ENCODE results near the gene NRBF2.

Gene NRBF2

GRCh38 chr10:63166742-63167258 is 33.7 kb downstream of the NRBF2 start:
- DNase-seq, result peak; percentile 25

DNA sequence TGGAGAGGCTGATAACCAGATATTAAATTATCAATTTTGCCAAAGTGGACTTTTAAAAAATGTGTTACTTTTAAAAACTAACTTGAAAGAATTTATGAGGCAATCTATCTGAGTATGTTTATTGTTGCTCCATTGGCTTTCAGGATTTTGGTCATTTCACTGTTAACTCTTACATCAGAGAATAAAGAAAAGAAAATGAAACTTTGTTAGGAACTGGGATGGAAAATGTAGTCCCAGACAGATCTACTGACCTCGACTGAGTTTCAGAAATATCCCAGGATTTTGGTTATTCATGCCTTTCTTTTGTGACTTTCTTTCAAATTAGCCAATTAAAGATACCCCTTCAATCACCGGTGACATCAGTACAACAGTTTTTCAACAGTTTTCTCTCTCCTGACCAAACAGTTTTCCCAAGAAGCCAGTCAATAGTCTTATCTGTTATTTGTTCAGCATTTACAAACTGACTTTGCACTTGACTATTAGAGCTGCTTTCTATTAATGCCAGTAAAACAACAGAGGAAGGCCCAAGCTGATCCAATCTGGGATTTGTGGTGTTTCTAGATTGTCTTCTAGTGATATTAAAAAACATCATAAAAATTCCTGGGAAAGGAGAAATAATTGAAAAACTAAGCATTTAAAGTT is 35.8 kb downstream of the NRBF2 start:
- DNase-seq, result no peak

- no peak for DNase-seq
Measured at GRCh38 chr10:63169624-63170023, 36.5 kb downstream of the NRBF2 start.

DNA sequence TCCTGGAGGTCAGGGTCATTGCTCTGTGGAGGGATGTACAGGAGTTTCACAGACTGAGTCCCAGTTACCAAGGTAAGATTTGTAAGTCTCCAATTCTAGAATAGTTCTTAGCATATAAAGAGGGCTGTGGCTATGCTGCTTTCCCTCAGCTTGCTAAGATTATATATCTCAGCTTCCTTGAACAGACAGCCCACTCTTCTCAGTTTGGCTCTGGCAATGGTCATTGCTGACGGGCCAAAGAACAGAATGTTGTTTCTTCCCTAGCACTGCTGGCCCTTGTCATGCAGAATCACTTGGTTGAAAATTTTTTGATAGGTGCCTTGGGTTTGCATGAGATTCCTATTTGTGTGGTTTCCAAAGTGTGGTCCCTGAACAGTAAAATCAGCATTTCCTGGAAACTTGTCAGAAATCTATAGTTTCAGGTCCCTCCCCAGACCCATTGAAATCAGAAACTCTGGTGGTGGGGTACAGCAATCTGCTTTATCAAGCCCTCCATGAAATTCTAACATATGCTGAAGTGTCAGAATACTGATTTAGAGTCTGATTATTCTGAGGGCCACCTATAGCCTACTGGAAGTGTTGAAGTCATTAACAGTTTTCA is 38.2 kb downstream of the NRBF2 start:
- DNase-seq, result no peak

DNA sequence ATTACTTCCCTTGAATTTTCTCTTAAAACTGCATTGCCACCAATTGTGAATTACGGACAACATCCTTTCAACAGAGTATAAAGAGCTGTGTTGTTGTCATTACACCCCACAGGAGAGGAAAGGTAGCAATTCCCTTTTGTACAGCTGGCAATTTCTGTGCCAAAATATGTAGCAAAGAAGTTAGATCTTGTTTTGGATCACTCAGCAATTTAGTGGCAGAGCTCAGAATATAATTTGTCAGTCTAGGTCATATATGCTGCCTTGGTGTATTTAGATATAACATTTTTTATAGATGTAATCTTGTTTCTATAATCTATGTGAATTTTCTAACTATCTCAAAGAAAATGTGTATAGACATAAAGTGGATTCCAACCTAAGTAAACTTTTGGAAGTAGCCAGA is 38.8 kb downstream of the NRBF2 start:
- no peak for DNase-seq

DNA sequence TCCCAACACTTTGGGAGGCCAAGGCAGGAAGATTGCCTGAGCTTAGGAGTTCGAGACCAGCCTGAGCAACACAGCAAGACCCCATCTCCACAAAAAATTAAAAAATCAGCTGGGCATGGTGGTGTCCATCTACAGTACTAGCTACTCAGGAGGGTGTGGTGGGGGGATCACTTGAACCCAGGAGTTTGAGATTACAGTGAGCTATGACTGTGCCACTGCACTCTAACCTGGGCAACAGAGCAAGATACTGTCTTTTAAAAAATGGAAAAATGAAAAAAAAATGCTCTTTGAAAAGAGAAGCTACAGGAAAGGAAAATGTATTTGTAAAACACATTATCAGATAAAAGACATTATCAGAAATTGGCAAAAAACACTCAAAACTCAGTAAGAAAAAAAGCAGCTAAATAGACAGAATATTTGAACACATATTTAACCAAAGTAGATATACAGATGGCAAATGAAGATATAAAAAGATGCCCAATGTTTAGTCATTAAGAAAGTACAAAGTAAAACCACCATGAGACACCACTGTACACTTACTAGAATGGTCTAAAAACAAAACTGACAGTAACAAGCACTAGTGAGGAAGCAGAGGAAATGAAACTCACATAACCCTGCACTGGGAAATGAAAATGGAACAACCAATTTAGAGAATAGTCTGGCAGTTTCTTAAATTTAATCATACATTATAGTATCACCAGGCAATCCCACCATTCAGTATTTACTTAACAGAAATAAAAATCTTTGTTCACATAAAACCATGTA is 40.5 kb downstream of the NRBF2 start:
- DNase-seq, result no peak

- no peak for DNase-seq
Measured at GRCh38 chr10:63175534-63175933, 42.4 kb downstream of the NRBF2 start.

- no peak for DNase-seq
Measured at GRCh38 chr10:63192826-63193225, 59.7 kb downstream of the NRBF2 start.

DNA sequence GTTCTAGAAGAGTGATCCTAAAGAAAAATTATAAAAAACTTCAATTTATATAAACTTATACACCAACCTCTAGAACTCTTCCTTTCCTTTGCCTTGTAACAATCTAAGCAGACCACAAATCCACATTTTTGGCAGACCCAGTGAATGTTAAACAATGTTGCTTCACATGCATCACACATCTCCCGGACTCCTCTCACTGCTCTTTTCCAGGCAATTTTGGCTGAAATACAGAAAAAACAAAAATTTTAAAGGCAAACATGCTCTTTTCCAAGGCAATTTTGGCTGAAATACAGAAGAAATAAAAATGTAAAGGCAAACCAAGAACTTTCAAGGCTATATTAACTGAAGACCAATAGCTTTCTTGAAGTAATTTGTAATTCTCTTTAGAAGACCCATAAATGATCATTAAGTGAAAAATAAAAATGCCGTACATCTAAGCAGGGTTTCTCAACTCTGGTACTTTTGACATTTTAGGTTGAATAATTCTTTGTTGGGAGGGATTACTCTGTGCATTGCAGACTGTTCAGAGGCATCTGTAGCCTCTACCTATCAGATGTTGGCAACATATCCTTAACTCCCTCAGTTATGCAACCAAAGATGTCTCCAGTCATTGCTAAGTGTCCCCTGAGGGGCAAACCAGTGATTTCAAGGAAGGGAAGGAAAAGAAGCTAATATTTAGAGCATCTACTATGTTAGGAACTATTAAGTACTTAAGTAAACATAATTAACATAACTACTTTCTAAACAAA is 64.4 kb downstream of the NRBF2 start:
- DNase-seq, result no peak

GRCh38 chr10:63199716-63200115 is 66.6 kb downstream of the NRBF2 start:
- no peak for DNase-seq

GRCh38 chr10:63200431-63200830 is 67.3 kb downstream of the NRBF2 start:
- DNase-seq, result no peak

GRCh38 chr10:63201118-63201517 is 68.0 kb downstream of the NRBF2 start:
- DNase-seq, result no peak
